HepG2 (cell line): ENCODE measurements around the gene CYP11A1. TPM values are rescaled to one million over a fixed set of nuclear protein-coding genes. Genes with fewer than 3 reads are reported as not detected.
A peak's percentile ranks its signal among the peaks of the same experiment; 100 is the strongest.

ENCODE experiments used
- ATAC-seq: fragments of 200-7000 bp; cut with Tn5 transposase; 3 replicates; pipeline ENCODE4 v1.9.1; 2020; ENCODE audit warnings: mild to moderate bottlenecking, moderate library complexity
- BruUV-seq: library from RNA; stranded (reverse); fragments of 400-500 nt; replicated peaks from 2 replicates; lab custom pipeline; 2021; lab: Mats Ljungman, UMichigan
- CTCF ChIA-PET: fragments of 300-600 bp; formaldehyde crosslinking; extraction: SDS; loops from one replicate; lab custom pipeline; 2021; ENCODE audit warnings: low total read pairs, inconsistent platforms, low intra/inter-chr PET ratio; lab: Yijun Ruan, JAX
- POLR2A ChIA-PET: fragments of 350-600 bp; sonication (Branson Sonifier 250); formaldehyde crosslinking; loops from one replicate; lab custom pipeline; 2020; ENCODE audit warnings: antibody characterized with exemption, inconsistent platforms; lab: Yijun Ruan, JAX
- DNase-seq: peaks from one replicate; pipeline ENCODE4 v3.0.0-alpha.2; 2015; ENCODE audit warnings: low spot score
- FAIRE-seq: peaks from 3 replicates; lab custom pipeline; 2011; peaks lifted over from hg19 to GRCh38; lab: Jason Lieb, UNC
- H2AFZ ChIP-seq: one replicate; pipeline ENCODE4 v1.6.1; 2011; ENCODE audit warnings: low read length, inconsistent platforms
- H3K27ac ChIP-seq: fragments of 300-600 bp; 3 replicates; pipeline ENCODE4 v1.8.0; 2011; ENCODE audit warnings: mixed run types, mild to moderate bottlenecking, mixed read lengths, low read length, inconsistent platforms; ENCODE audit not compliant: insufficient read depth; ENCODE audit errors: extremely low read length
- H3K27me3 ChIP-seq, 2 experiments: fragments of 200-600 bp in 1 of 2; 2 replicates in 1 of 2; 3 replicates in 1 of 2; pipeline versions ENCODE4 v1.6.0 to v1.8.0; 2011; ENCODE audit warnings: low read length in 2 of 2, mild to moderate bottlenecking in 2 of 2, moderate library complexity in 2 of 2, inconsistent platforms in 1 of 2; ENCODE audit not compliant: insufficient read depth in 2 of 2, control insufficient read depth in 1 of 2
- H3K36me3 ChIP-seq, 2 experiments: fragments of 200-600 bp in 1 of 2; replicated peaks in 1 of 2; 2 replicates in 1 of 2; 3 replicates in 1 of 2; pipeline versions ENCODE4 v1.5.1 to v1.8.0; 2011; ENCODE audit warnings: low read length in 2 of 2, inconsistent platforms in 1 of 2; ENCODE audit not compliant: insufficient read depth in 2 of 2, control insufficient read depth in 1 of 2
- H3K4me1 ChIP-seq: 2 replicates; pipeline ENCODE4 v1.5.1; 2012; ENCODE audit warnings: low read length, inconsistent platforms; ENCODE audit not compliant: insufficient read depth
- H3K4me2 ChIP-seq: 2 replicates; pipeline ENCODE4 v1.6.0; 2011; ENCODE audit warnings: low read depth, low read length, inconsistent platforms
- H3K4me3 ChIP-seq, 3 experiments: fragments of 200-600 bp in 1 of 3; sonication (generic), shearing (Covaris generic) in 1 of 3; replicated peaks in 1 of 3; 2 replicates each; pipeline ENCODE4 v1.5.1; 2011 to 2016; ENCODE audit warnings: low read length in 3 of 3, inconsistent platforms in 2 of 3, low read depth in 2 of 3, mild to moderate bottlenecking in 2 of 3, control low read depth in 1 of 3, mixed read lengths in 1 of 3; ENCODE audit not compliant: insufficient read depth in 1 of 3
- H3K79me2 ChIP-seq: one replicate; pipeline ENCODE4 v1.6.1; 2011; ENCODE audit warnings: low read length, inconsistent platforms; ENCODE audit not compliant: insufficient read depth
- H3K9ac ChIP-seq: 2 replicates; pipeline ENCODE4 v1.6.0; 2011; ENCODE audit warnings: mild to moderate bottlenecking, low read depth, low read length, inconsistent platforms; ENCODE audit not compliant: insufficient read depth
- H3K9me3 ChIP-seq: 2 replicates; pipeline ENCODE4 v1.5.1; 2012; ENCODE audit warnings: mild to moderate bottlenecking, low read length
- H4K20me1 ChIP-seq: 2 replicates; pipeline ENCODE4 v1.6.0; 2011; ENCODE audit warnings: inconsistent platforms, mild to moderate bottlenecking, low read length, moderate library complexity; ENCODE audit not compliant: insufficient read depth
- BCL6 ChIP-seq: IDR thresholded peaks from 2 replicates; pipeline ENCODE4 v1.6.1; 2016; ENCODE audit warnings: missing genetic modification reagents, missing compliant biosample characterization
- CHCHD3 ChIP-seq: sonication (generic); formaldehyde crosslinking; IDR thresholded peaks from 2 replicates; pipeline ENCODE4 v1.8.0; 2022; ENCODE audit warnings: mild to moderate bottlenecking, missing genetic modification reagents, moderate library complexity
- GATAD1 ChIP-seq: IDR thresholded peaks from 2 replicates; pipeline ENCODE4 v1.6.1; 2016; ENCODE audit warnings: missing genetic modification reagents, missing compliant biosample characterization
- HDAC2 ChIP-seq: sonication (generic); formaldehyde crosslinking; IDR thresholded peaks from 2 replicates; pipeline ENCODE4 v1.4.0; 2020; ENCODE audit warnings: missing genetic modification reagents
- IRX3 ChIP-seq: sonication (generic); formaldehyde crosslinking; IDR thresholded peaks from 2 replicates; pipeline ENCODE4 v1.8.1; 2023; ENCODE audit warnings: mild to moderate bottlenecking, low read depth, missing genetic modification reagents, borderline replicate concordance
- KDM6A ChIP-seq: IDR thresholded peaks from 2 replicates; pipeline ENCODE4 v1.6.1; 2016; ENCODE audit warnings: low read depth
- NFKB2 ChIP-seq: sonication (generic); formaldehyde crosslinking; IDR thresholded peaks from 2 replicates; pipeline ENCODE4 v1.4.0; 2020; ENCODE audit warnings: missing genetic modification reagents, borderline replicate concordance
- SRSF9 ChIP-seq: fragments of 200-400 bp; formaldehyde crosslinking; IDR thresholded peaks from 2 replicates; pipeline ENCODE4 v1.6.1; 2018; ENCODE audit warnings: borderline replicate concordance, mild to moderate bottlenecking, low read depth, low read length; ENCODE audit not compliant: insufficient read depth, poor library complexity, severe bottlenecking
- SRY ChIP-seq: sonication (generic); formaldehyde crosslinking; IDR thresholded peaks from 2 replicates; pipeline ENCODE4 v1.8.0; 2022; ENCODE audit warnings: mild to moderate bottlenecking, missing genetic modification reagents
- THAP11 ChIP-seq: IDR thresholded peaks from 2 replicates; pipeline ENCODE4 v1.6.1; 2016; ENCODE audit warnings: missing biosample characterization, missing genetic modification reagents
- ZEB1 ChIP-seq: IDR thresholded peaks from 2 replicates; pipeline ENCODE4 v1.6.1; 2012; ENCODE audit warnings: mild to moderate bottlenecking, low read depth, inconsistent platforms; ENCODE audit not compliant: insufficient replicate concordance
- ZMYM4 ChIP-seq: sonication (generic); formaldehyde crosslinking; IDR thresholded peaks from 2 replicates; pipeline ENCODE4 v1.8.1; 2023; ENCODE audit warnings: mild to moderate bottlenecking, missing genetic modification reagents
- ZNF383 ChIP-seq: sonication (generic); formaldehyde crosslinking; IDR thresholded peaks from 2 replicates; pipeline ENCODE4 v1.4.0; 2020; ENCODE audit warnings: missing genetic modification reagents, mild to moderate bottlenecking, borderline replicate concordance
- ZNF543 ChIP-seq: sonication (generic); formaldehyde crosslinking; IDR thresholded peaks from 2 replicates; pipeline ENCODE4 v1.4.0; 2020; ENCODE audit warnings: mild to moderate bottlenecking, missing genetic modification reagents
- ZNF605 ChIP-seq: sonication (generic); formaldehyde crosslinking; IDR thresholded peaks from 2 replicates; pipeline ENCODE4 v1.8.0; 2022; ENCODE audit warnings: mild to moderate bottlenecking, missing genetic modification reagents
- ZSCAN20 ChIP-seq: sonication (generic); formaldehyde crosslinking; IDR thresholded peaks from 2 replicates; pipeline ENCODE4 v1.4.0; 2020; ENCODE audit warnings: missing genetic modification reagents, mild to moderate bottlenecking, borderline replicate concordance
- WGBS: methylation state at CpG from one replicate; pipeline ENCODE4 v1.1.6; 2017; ENCODE audit warnings: low lambda C conversion rate; 5-methylcytosine and 5-hydroxymethylcytosine counted together
- in situ Hi-C: cut with HindIII; loops from 2 replicates; pipeline ENCODE4 v1.10.0; 2017; ENCODE audit warnings: low pct_unique_long_range_greater_than_20kb; ENCODE audit not compliant: extremely low pct_ligation_motif_present
- intact Hi-C: fragments of 100-400 bp; cut with micrococcal nuclease; formaldehyde crosslinking; loops from one replicate; pipeline ENCODE4 v1.10.0; 2022; ENCODE audit not compliant: unreplicated experiment
- polyA plus RNA-seq, 8 experiments: library from polyadenylated mRNA; depleted of rRNA in 3 of 8; stranded (reverse) in 7 of 8; unstranded in 1 of 8; fragments of >200 nt; fragmentation: Illumina TruSeq in 4 of 8; extraction: Trizol in 4 of 8; gene quantifications; 2 replicates each; pipeline versions ENCODE4 v1.2.1 to v1.2.3, GENCODE V29; 2011 to 2016; ENCODE audit warnings: low read depth in 4 of 8, missing spikeins in 1 of 8, mixed read lengths in 1 of 8; ENCODE audit not compliant: insufficient read depth in 1 of 8
- total RNA-seq, 5 experiments: library from RNA; depleted of rRNA; stranded (reverse); fragments of >200 nt; fragmentation: Illumina TruSeq; extraction: Trizol; gene quantifications; 2 replicates each; pipeline ENCODE4 v1.2.3, GENCODE V29; 2016; ENCODE audit warnings: low read depth in 1 of 5
- TF ChIP-seq, protein P1 (sequence below): IDR thresholded peaks from 2 replicates; pipeline ENCODE4 v1.6.1; 2012; ENCODE audit warnings: inconsistent platforms
- TF ChIP-seq, protein P2 (sequence below): sonication (generic); formaldehyde crosslinking; IDR thresholded peaks from 2 replicates; pipeline ENCODE4 v1.8.0; 2022; ENCODE audit warnings: mild to moderate bottlenecking, missing genetic modification reagents
- TF ChIP-seq, protein P3 (sequence below): sonication (generic); formaldehyde crosslinking; IDR thresholded peaks from 2 replicates; pipeline ENCODE4 v1.4.0; 2020; ENCODE audit warnings: mild to moderate bottlenecking, missing genetic modification reagents

CYP11A1 gene
- total and polyA plus RNA-seq, 2 of the 13 experiments (the other 11 are each of a cell fraction or from before 2014, with no cell fraction given), result 0.66 to 0.92 TPM

DNA sequence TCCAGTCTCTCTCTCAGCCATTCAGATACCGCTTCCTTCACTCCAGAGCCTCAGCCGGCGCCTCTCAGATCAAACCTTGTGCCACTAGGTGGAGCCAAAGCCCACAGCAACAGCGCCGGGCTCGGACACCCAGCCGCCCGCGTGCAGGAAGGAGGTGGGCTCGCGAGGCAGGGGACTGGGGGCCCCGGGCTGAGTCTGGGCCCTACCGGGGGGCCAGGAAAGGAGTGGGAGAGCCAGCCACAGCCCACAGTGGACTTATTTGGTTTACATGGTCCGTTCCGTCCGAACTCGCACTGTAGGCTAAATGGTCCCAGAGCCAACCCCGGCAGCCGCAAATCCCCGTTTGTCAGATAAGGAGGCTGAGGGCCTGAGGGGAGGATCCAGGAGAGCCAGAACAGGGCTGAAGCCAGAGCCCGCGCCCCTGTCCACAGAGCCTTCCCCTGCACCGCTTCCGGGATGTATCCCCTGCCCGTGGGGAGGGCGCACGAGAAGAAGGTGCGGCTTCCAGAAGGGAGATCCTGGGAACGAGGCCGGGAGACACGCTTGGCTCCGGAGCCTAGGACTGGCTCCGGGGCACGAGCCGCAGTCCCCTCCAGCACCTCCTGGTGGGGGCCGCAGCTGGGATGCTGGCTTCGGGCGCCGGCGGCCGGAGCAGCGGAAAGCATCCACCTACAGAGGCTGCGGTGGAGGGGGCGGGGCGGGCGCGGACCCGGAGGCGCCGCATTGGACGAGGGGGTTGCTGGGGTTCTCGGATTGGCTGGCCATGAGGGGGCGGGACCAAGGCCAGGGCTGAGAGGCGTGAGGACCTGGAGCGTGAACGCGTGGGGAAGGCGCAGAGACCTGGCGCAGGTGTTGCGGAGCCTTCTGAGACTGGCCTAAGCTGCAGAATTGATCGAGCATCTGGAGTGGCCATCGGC lies 6.5 kb upstream of the CYP11A1 start:
- H3K27me3 ChIP-seq, result peaks cover 0 to 32% of the 10 kb centered on the region in 2 experiments; a peak in 4 of 5 replicates
- no peaks in the 10 kb centered on the region for H4K20me1 ChIP-seq
- H3K4me2 ChIP-seq, result peak overlapping the region; percentile 97
- no peak overlapping the region for H2AFZ ChIP-seq
- FAIRE-seq, result peak; percentile 83
- POLR2A ChIA-PET, result interaction anchor here (0.6 to 1.2 kb wide), 4 partner anchors 66 to 313 kb away, joined by 3 to 4 read pairs (median 3); no protein-coding TSS in a partner anchor
- no peaks in the 10 kb centered on the region for H3K9me3 ChIP-seq
- peak; percentile 96 for ATAC-seq
- peak; percentile 83 for DNase-seq
- WGBS, result 0% methylated on average over 6 of the region's 62 CpGs
- CTCF ChIA-PET, result interaction anchor here (1.0 to 3.5 kb wide), 8 partner anchors 8 to 258 kb away, joined by 3 to 41 read pairs (median 10); partner anchors contain the start of gene UBL7
- H3K9ac ChIP-seq, result no peak overlapping the region
- H3K36me3 ChIP-seq, result no peaks in the 10 kb centered on the region
- intact Hi-C loops (loop anchor here (1.0 to 5.0 kb wide), 2 partner anchors 243 to 258 kb away; partner anchors contain the start of gene CLK3), in situ Hi-C loops (loop anchor here (5.0 kb wide), 2 partner anchors 248 to 393 kb away; no protein-coding TSS in a partner anchor)
- no peaks in the 10 kb centered on the region for H3K79me2 ChIP-seq
- H3K27ac ChIP-seq, result no peak overlapping the region
- no TSS peak for BruUV-seq
- H3K4me3 ChIP-seq, result peak overlapping the region; percentile 62 to 77 (median 66)
- H3K4me1 ChIP-seq, result peaks cover 32% of the 10 kb centered on the region
- TF ChIP-seq SRSF9 (no peak), SRY (CRISPR knock-in tag) (no peak), NFKB2 (CRISPR knock-in tag) (peak; percentile 38; the same call in 1 of the 2 replicates), GATAD1 (peak; percentile 50; the same call in 1 of the 2 replicates), ZNF543 (CRISPR knock-in tag) (0 out of 2 replicates have a peak, but pooled peaks have one; percentile 48), ZEB1 (peak; percentile 81), ZMYM4 (peak; percentile 47), BCL6 (CRISPR knock-in tag) (peak; percentile 28; the same call in 1 of the 2 replicates), THAP11 (CRISPR knock-in tag) (peak; percentile 27; the same call in 1 of the 2 replicates), ZNF605 (CRISPR knock-in tag) (peak; percentile 22; the same call in 1 of the 2 replicates), ZSCAN20 (no peak), ZNF383 (CRISPR knock-in tag) (no peak), HDAC2 (CRISPR knock-in tag) (peak; percentile 4; the same call in 1 of the 2 replicates), IRX3 (no peak), KDM6A (CRISPR knock-in tag) (no peak), CHCHD3 (peak; percentile 65; the same call in 1 of the 2 replicates)
- TF ChIP-seq, protein P1, sequence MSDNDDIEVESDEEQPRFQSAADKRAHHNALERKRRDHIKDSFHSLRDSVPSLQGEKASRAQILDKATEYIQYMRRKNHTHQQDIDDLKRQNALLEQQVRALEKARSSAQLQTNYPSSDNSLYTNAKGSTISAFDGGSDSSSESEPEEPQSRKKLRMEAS, result peak; percentile 85
- TF ChIP-seq, protein P2, sequence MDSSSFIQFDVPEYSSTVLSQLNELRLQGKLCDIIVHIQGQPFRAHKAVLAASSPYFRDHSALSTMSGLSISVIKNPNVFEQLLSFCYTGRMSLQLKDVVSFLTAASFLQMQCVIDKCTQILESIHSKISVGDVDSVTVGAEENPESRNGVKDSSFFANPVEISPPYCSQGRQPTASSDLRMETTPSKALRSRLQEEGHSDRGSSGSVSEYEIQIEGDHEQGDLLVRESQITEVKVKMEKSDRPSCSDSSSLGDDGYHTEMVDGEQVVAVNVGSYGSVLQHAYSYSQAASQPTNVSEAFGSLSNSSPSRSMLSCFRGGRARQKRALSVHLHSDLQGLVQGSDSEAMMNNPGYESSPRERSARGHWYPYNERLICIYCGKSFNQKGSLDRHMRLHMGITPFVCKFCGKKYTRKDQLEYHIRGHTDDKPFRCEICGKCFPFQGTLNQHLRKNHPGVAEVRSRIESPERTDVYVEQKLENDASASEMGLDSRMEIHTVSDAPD (CRISPR knock-in tag), result no peak
- TF ChIP-seq, protein P3, sequence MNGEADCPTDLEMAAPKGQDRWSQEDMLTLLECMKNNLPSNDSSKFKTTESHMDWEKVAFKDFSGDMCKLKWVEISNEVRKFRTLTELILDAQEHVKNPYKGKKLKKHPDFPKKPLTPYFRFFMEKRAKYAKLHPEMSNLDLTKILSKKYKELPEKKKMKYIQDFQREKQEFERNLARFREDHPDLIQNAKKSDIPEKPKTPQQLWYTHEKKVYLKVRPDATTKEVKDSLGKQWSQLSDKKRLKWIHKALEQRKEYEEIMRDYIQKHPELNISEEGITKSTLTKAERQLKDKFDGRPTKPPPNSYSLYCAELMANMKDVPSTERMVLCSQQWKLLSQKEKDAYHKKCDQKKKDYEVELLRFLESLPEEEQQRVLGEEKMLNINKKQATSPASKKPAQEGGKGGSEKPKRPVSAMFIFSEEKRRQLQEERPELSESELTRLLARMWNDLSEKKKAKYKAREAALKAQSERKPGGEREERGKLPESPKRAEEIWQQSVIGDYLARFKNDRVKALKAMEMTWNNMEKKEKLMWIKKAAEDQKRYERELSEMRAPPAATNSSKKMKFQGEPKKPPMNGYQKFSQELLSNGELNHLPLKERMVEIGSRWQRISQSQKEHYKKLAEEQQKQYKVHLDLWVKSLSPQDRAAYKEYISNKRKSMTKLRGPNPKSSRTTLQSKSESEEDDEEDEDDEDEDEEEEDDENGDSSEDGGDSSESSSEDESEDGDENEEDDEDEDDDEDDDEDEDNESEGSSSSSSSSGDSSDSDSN (CRISPR knock-in tag), result peak; percentile 54
